IMR-90 (cell line): ENCODE measurements around the gene C1orf52.

Experiments
- BHLHE40 ChIP-seq: fragments of 150-350 bp; IDR thresholded peaks from 2 replicates; pipeline ENCODE4 v1.6.1; 2016; ENCODE audit warnings: mild to moderate bottlenecking, low read depth, low read length
- MXI1 ChIP-seq: IDR thresholded peaks from 2 replicates; pipeline ENCODE4 v1.6.1; 2012; ENCODE audit warnings: low read depth, mild to moderate bottlenecking, low read length, moderate library complexity, borderline replicate concordance
- POLR2A ChIP-seq: IDR thresholded peaks from 2 replicates; pipeline ENCODE4 v1.6.1; 2012; ENCODE audit warnings: mild to moderate bottlenecking, low read depth, low read length
- SMC3 ChIP-seq: fragments of 150-350 bp; IDR thresholded peaks from 2 replicates; pipeline ENCODE4 v1.6.1; 2016; ENCODE audit warnings: low read depth, mild to moderate bottlenecking, antibody characterized with exemption, low read length, moderate library complexity
- TF ChIP-seq, protein P1 (sequence below): conservative IDR thresholded peaks from 2 replicates; pipeline ENCODE4 v1.5.1; 2012; ENCODE audit warnings: mild to moderate bottlenecking, low read depth, low read length, improper control_type of control experiment
- TF ChIP-seq, protein P2 (sequence below): fragments of 150-350 bp; IDR thresholded peaks from 2 replicates; pipeline ENCODE4 v1.6.1; 2017; ENCODE audit warnings: mild to moderate bottlenecking, antibody characterized with exemption, low read length, low read depth

DNA sequence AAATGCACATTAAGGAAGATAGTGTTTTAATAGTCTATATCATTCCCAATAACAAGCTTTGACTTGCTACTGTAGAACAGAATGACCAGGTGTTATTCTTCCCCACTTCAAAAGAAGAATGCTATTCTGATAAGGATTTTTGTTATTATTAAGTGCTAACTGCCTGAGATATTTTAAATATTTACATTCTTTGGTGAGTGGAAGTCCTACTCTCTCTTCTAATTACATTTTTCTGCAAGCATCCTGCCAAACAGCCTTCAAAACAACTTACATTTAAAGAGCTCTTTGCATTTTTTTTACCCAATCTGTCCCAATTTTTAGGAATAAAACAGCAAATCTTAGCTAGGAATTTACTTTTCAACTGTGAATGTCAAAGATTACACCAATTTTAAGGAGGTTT, 35.2 kb downstream of the C1orf52 start:
- TF ChIP-seq SMC3 (no peak), MXI1 (no peak), POLR2A (no peak), BHLHE40 (no peak)
- TF ChIP-seq, protein P1, sequence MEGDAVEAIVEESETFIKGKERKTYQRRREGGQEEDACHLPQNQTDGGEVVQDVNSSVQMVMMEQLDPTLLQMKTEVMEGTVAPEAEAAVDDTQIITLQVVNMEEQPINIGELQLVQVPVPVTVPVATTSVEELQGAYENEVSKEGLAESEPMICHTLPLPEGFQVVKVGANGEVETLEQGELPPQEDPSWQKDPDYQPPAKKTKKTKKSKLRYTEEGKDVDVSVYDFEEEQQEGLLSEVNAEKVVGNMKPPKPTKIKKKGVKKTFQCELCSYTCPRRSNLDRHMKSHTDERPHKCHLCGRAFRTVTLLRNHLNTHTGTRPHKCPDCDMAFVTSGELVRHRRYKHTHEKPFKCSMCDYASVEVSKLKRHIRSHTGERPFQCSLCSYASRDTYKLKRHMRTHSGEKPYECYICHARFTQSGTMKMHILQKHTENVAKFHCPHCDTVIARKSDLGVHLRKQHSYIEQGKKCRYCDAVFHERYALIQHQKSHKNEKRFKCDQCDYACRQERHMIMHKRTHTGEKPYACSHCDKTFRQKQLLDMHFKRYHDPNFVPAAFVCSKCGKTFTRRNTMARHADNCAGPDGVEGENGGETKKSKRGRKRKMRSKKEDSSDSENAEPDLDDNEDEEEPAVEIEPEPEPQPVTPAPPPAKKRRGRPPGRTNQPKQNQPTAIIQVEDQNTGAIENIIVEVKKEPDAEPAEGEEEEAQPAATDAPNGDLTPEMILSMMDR, result no peak
- TF ChIP-seq, protein P2, sequence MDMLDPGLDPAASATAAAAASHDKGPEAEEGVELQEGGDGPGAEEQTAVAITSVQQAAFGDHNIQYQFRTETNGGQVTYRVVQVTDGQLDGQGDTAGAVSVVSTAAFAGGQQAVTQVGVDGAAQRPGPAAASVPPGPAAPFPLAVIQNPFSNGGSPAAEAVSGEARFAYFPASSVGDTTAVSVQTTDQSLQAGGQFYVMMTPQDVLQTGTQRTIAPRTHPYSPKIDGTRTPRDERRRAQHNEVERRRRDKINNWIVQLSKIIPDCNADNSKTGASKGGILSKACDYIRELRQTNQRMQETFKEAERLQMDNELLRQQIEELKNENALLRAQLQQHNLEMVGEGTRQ, result no peak
